ENCODE measurements around the gene HP. TPM values are rescaled to one million over a fixed set of nuclear protein-coding genes. Genes with fewer than 3 reads are reported as not detected.

HP gene
- total RNA-seq, 2 experiments from 2014 or later, result not detected

DNA sequence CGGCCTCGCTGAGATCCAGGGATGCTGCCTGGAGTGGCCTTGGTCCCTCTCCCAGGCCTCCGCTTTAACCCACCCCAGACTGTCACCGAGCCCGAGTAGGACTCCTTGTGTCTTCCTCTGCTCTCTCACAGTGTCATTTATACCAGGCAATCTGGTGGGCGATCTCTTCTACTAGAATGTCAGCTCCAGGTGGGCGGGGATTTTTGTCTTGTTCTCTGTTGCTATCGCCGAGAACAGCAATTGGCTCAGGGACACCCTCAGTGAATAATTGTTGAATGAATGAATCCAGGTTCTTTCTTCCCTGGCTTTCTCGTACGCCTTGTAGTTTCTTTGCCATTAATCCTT is 39.9 kb downstream of the HP start:
- H2AFZ ChIP-seq (ENCODE audit: low read length), result peak overlapping the region; percentile 74
- peaks cover 44% of the 10 kb centered on the region for H3K36me3 ChIP-seq (ENCODE audit: insufficient read depth, low read length)
- peak overlapping the region; percentile 96 for H3K4me3 ChIP-seq (ENCODE audit: low read depth, low read length, poor library complexity, severe bottlenecking)
- H3K9me2 ChIP-seq (ENCODE audit: insufficient read depth, low read length), result no peaks in the 10 kb centered on the region
- H3K4me2 ChIP-seq (ENCODE audit: low read length), result peak overlapping the region; percentile 80
- DNase-seq (ENCODE audit: low spot score), result peak; percentile 30
- no peaks in the 10 kb centered on the region for H3K9me3 ChIP-seq (ENCODE audit: low read length)
- H3K27ac ChIP-seq (ENCODE audit: low read depth, low read length, poor library complexity, severe bottlenecking), result peak overlapping the region; percentile 64
- no TSS peak for BruUV-seq (replicated peaks)
- CTCF ChIA-PET (ENCODE audit: unreplicated experiment), result no interaction called here
- H3K4me1 ChIP-seq (ENCODE audit: insufficient read depth, low read length, poor library complexity, severe bottlenecking), result peaks cover 29% of the 10 kb centered on the region
- intact Hi-C loops (cut with micrococcal nuclease; ENCODE audit: unreplicated experiment), result loop anchor here (5.0 to 10.0 kb wide), 5 partner anchors 132 to 529 kb away; partner anchors contain the start of genes ATXN1L, PHLPP2 and ZNF821
- POLR2A ChIA-PET, result interaction anchor here (0.5 to 1.0 kb wide), 2 partner anchors 126 to 135 kb away, joined by 3 to 5 read pairs; no protein-coding TSS in a partner anchor
- peaks cover 5% of the 10 kb centered on the region; the same call in 1 of the 2 replicates for H4K20me1 ChIP-seq (ENCODE audit: insufficient read depth, low read length)
- no peak for TF ChIP-seq EZH2phosphoT487 (IDR thresholded peaks at IDR 0.05; ENCODE audit: borderline replicate concordance, low read depth, low read length)
- no peak for TF ChIP-seq CTCF (conservative IDR thresholded peaks at IDR 0.05; ENCODE audit: low read length)
- H3K79me2 ChIP-seq (ENCODE audit: insufficient read depth, low read depth, low read length), result peaks cover 49% of the 10 kb centered on the region

DNA sequence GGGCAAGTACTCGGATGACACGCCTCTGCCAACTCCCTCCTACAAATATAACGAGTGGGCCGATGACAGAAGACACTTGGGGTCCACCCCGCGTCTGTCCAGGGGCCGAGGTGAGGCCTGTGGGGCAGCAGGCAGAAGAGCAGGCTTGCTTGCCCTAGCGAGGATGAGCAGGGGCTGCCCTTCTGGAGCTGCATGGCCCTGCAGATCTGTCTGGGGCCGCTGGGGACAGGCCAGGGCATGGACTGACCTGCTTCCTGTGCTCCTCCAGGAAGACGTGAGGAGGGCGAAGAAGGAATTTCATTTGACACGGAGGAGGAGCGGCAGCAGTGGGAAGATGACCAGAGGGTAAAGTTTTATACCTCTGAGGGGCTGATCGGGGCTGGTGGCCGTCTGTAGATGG is 44.6 kb downstream of the HP start:
- ChIA-PET CTCF (ENCODE audit: unreplicated experiment) (no interaction called here), POLR2A (no interaction called here)
- no peaks in the 10 kb centered on the region for H3K9me2 ChIP-seq (ENCODE audit: insufficient read depth, low read length)
- no peak overlapping the region for H3K4me2 ChIP-seq (ENCODE audit: low read length)
- no peak for DNase-seq (ENCODE audit: low spot score)
- peaks cover 70% of the 10 kb centered on the region for H3K36me3 ChIP-seq (ENCODE audit: insufficient read depth, low read length)
- no peaks in the 10 kb centered on the region for H3K9me3 ChIP-seq (ENCODE audit: low read length)
- no TSS peak for BruUV-seq (replicated peaks)
- intact Hi-C loops (cut with micrococcal nuclease; ENCODE audit: unreplicated experiment), result loop anchor here (2.0 to 10.0 kb wide), 4 partner anchors 32 to 534 kb away; partner anchors contain the start of genes PHLPP2 and ZNF821
- no peak overlapping the region for H2AFZ ChIP-seq (ENCODE audit: low read length)
- peaks cover 21% of the 10 kb centered on the region for H3K4me1 ChIP-seq (ENCODE audit: insufficient read depth, low read length, poor library complexity, severe bottlenecking)
- no peak overlapping the region for H3K4me3 ChIP-seq (ENCODE audit: low read depth, low read length, poor library complexity, severe bottlenecking)
- no peak overlapping the region for H3K27ac ChIP-seq (ENCODE audit: low read depth, low read length, poor library complexity, severe bottlenecking)
- H3K79me2 ChIP-seq (ENCODE audit: insufficient read depth, low read depth, low read length), result peaks cover 23% of the 10 kb centered on the region
- H4K20me1 ChIP-seq (ENCODE audit: insufficient read depth, low read length), result no peaks in the 10 kb centered on the region; the same call in 1 of the 2 replicates
- TF ChIP-seq EZH2phosphoT487 (IDR thresholded peaks at IDR 0.05; ENCODE audit: borderline replicate concordance, low read depth, low read length), result no peak
- TF ChIP-seq CTCF (conservative IDR thresholded peaks at IDR 0.05; ENCODE audit: low read length), result no peak

GRCh38 chr16:72099377-72099818 is 45.1 kb downstream of the HP start:
- no peak overlapping the region for H3K4me2 ChIP-seq (ENCODE audit: low read length)
- H3K4me3 ChIP-seq (ENCODE audit: low read depth, low read length, poor library complexity, severe bottlenecking), result no peak overlapping the region
- DNase-seq (ENCODE audit: low spot score), result peak; percentile 67
- intact Hi-C loops (cut with micrococcal nuclease; ENCODE audit: unreplicated experiment), result loop anchor here (2.0 to 10.0 kb wide), 4 partner anchors 33 to 535 kb away; partner anchors contain the start of genes PHLPP2 and ZNF821
- TF ChIP-seq EZH2phosphoT487 (IDR thresholded peaks at IDR 0.05; ENCODE audit: borderline replicate concordance, low read depth, low read length), result no peak
- peak; percentile 78 for TF ChIP-seq CTCF (conservative IDR thresholded peaks at IDR 0.05; ENCODE audit: low read length)
- ChIA-PET CTCF (ENCODE audit: unreplicated experiment) (no interaction called here), POLR2A (interaction anchor here (0.6 kb wide), 1 partner anchor 202 kb away, joined by 3 read pairs; no protein-coding TSS in a partner anchor)
- H3K79me2 ChIP-seq (ENCODE audit: insufficient read depth, low read depth, low read length), result peaks cover 19% of the 10 kb centered on the region
- peaks cover 75% of the 10 kb centered on the region for H3K36me3 ChIP-seq (ENCODE audit: insufficient read depth, low read length)
- H3K9me3 ChIP-seq (ENCODE audit: low read length), result no peaks in the 10 kb centered on the region
- H2AFZ ChIP-seq (ENCODE audit: low read length), result no peak overlapping the region
- no peaks in the 10 kb centered on the region; the same call in 1 of the 2 replicates for H4K20me1 ChIP-seq (ENCODE audit: insufficient read depth, low read length)
- H3K9me2 ChIP-seq (ENCODE audit: insufficient read depth, low read length), result no peaks in the 10 kb centered on the region
- BruUV-seq (replicated peaks), result no TSS peak
- H3K4me1 ChIP-seq (ENCODE audit: insufficient read depth, low read length, poor library complexity, severe bottlenecking), result peaks cover 21% of the 10 kb centered on the region
- no peak overlapping the region for H3K27ac ChIP-seq (ENCODE audit: low read depth, low read length, poor library complexity, severe bottlenecking)

Measured in OCI-LY7 (cell line).